NCI-H128 (cell line): ENCODE measurements around the gene UPF2.
"Not testable (repeated sequence)": the region's sequence is repeated elsewhere in the genome, so short reads cannot be mapped to it uniquely, and the experiment has no call there.

Experiments used
- DNase-seq: peaks from one replicate; lab custom pipeline; 2025; ENCODE audit not compliant: unreplicated experiment; lab: John Stamatoyannopoulos, UW

Gene UPF2

GRCh38 chr10:11908536-11908935 is 134.1 kb downstream of the UPF2 start:
- DNase-seq, result no peak

- no peak for DNase-seq
These were observed 134.7 kb downstream of the UPF2 start for GRCh38 chr10:11907914-11908313.

- no peak for DNase-seq
These were observed 135.9 kb downstream of the UPF2 start for GRCh38 chr10:11906714-11907113.

GRCh38 chr10:11902646-11903045 is 140.0 kb downstream of the UPF2 start:
- no peak for DNase-seq

- DNase-seq, result no peak
These were observed 140.7 kb downstream of the UPF2 start for GRCh38 chr10:11901833-11902475.

GRCh38 chr10:11901454-11901832 is 141.2 kb downstream of the UPF2 start:
- no peak for DNase-seq

- no peak for DNase-seq
These were observed 141.6 kb downstream of the UPF2 start for GRCh38 chr10:11901036-11901301.

- no peak for DNase-seq
These were observed 143.3 kb downstream of the UPF2 start for GRCh38 chr10:11899067-11899876.

GRCh38 chr10:11898372-11899066 is 144.1 kb downstream of the UPF2 start:
- no peak for DNase-seq

- DNase-seq, result no peak
These were observed 144.6 kb downstream of the UPF2 start for GRCh38 chr10:11898033-11898371.

- no peak for DNase-seq
These were observed 145.9 kb downstream of the UPF2 start for GRCh38 chr10:11896549-11897200.

GRCh38 chr10:11895598-11895997 is 147.0 kb downstream of the UPF2 start:
- no peak for DNase-seq

- no peak for DNase-seq
These were observed 147.5 kb downstream of the UPF2 start for GRCh38 chr10:11895108-11895466.

GRCh38 chr10:11894381-11895107 is 148.1 kb downstream of the UPF2 start:
- no peak for DNase-seq

- no peak for DNase-seq
These were observed 148.8 kb downstream of the UPF2 start for GRCh38 chr10:11893749-11894278.

- no peak for DNase-seq
These were observed 150.7 kb downstream of the UPF2 start for GRCh38 chr10:11891776-11892486.

GRCh38 chr10:11889263-11889662 is 153.3 kb downstream of the UPF2 start:
- DNase-seq, result not testable (repeated sequence)

- no peak for DNase-seq
These were observed 155.0 kb downstream of the UPF2 start for GRCh38 chr10:11887381-11888227.

- DNase-seq, result no peak
These were observed 155.8 kb downstream of the UPF2 start for GRCh38 chr10:11886851-11887250.

- no peak for DNase-seq
These were observed 156.5 kb downstream of the UPF2 start for GRCh38 chr10:11886138-11886474.
